ENCODE data around the gene ZNF69. TPM values are rescaled to one million over a fixed set of nuclear protein-coding genes. Genes with fewer than 3 reads are reported as not detected.

Gene ZNF69
- total RNA-seq (2021; ENCODE audit: unreplicated experiment) (not detected), Bru-seq, nascent RNA (percentile 7 among the genes with signal in this experiment), BruChase-seq, experiment 1, labeled RNA remaining after a 6-hour chase (not detected), BruChase-seq, experiment 2, labeled RNA remaining after a 2-hour chase (not detected)
- not detected in 2 replicates for polyA plus RNA-seq (2012)
- long read RNA-seq, result 0 reads

- intact Hi-C loops (cut with micrococcal nuclease), result no loop called here
- no peaks in the 10 kb centered on the region for H3K27me3 ChIP-seq (ENCODE audit: insufficient read depth, low read length)
- ChIA-PET CTCF (no interaction called here), POLR2A (no interaction called here), RAD21 (ENCODE audit: low non-redundant PET in 1 of 2, low total read pairs in 2 of 2, uncharacterized antibody in 2 of 2, unreplicated experiment in 2 of 2) (no interaction called here)
- no TSS peak for BruUV-seq (replicated peaks)
- H3K27ac ChIP-seq (ENCODE audit: low read depth, low read length), result no peak within 1 kb of the TSS
- no peak within 1 kb of the TSS for H3K4me3 ChIP-seq (replicated peaks in 1 of 2; ENCODE audit: low read depth in 1 of 2, low read length in 2 of 2)
- no peaks in the 10 kb centered on the region for H3K4me1 ChIP-seq (ENCODE audit: control insufficient read depth in 1 of 2, insufficient read depth in 2 of 2, low read length in 2 of 2)
- H3K9me2 ChIP-seq (ENCODE audit: insufficient read depth), result no peaks in the 10 kb centered on the region
- ATAC-seq (no peak), DNase-seq (ENCODE audit: low read depth, low spot score) (no peak)
- H3K36me3 ChIP-seq (ENCODE audit: control insufficient read depth in 1 of 2, insufficient read depth in 2 of 2, low read length in 2 of 2), result no peaks in the 10 kb centered on the region
- H3K9ac ChIP-seq (ENCODE audit: low read length), result no peak within 1 kb of the TSS
- no peaks in the 10 kb centered on the region for H4K20me1 ChIP-seq (ENCODE audit: insufficient read depth)
- H2AFZ ChIP-seq (ENCODE audit: low read depth, low read length, poor library complexity, severe bottlenecking), result no peak within 1 kb of the TSS
- H3K4me2 ChIP-seq (ENCODE audit: low read length), result no peak within 1 kb of the TSS
- no peaks in the 10 kb centered on the region for H3K79me2 ChIP-seq (ENCODE audit: insufficient read depth, low read length)
- no peak for TF ChIP-seq RAD21 (IDR thresholded peaks at IDR 0.05; ENCODE audit: low read depth)
- no peak for TF ChIP-seq POLR2AphosphoS5 (IDR thresholded peaks at IDR 0.05; ENCODE audit: low read depth, low read length)
- TF ChIP-seq EGR1 (IDR thresholded peaks at IDR 0.05; ENCODE audit: low read depth), result no peak
- TF ChIP-seq POLR2A (IDR thresholded peaks at IDR 0.05; ENCODE audit: borderline replicate concordance, extremely low read depth, insufficient read depth, insufficient read length), result no peak
- TF ChIP-seq EZH2 (IDR thresholded peaks at IDR 0.05), result no peak
- no peak for TF ChIP-seq CTCF (IDR thresholded peaks at IDR 0.05 in 2 of 3, conservative IDR thresholded peaks at IDR 0.05 in 1 of 3; ENCODE audit: borderline replicate concordance in 1 of 3, insufficient read depth in 1 of 3, low read depth in 2 of 3, low read length in 2 of 3)
- TF ChIP-seq CEBPB (IDR thresholded peaks at IDR 0.05; ENCODE audit: low read depth), result no peak
- H3K9me3 ChIP-seq (ENCODE audit: control insufficient read depth in 1 of 2, insufficient read depth in 1 of 2, low read depth in 1 of 2, low read length in 2 of 2), result peaks cover 8 to 12% of the 10 kb centered on the region in 2 experiments; a peak in 2 of 4 replicates
Measured at GRCh38 chr19:11887611-11888531, at the start of gene ZNF69. ZNF69 (plus strand) TSS chr19:11887782; CDS start chr19:11887924, 142 bp downstream.
